DND-41 (cell line): ENCODE results near the gene KIT.

Experiments
- CTCF ChIP-seq: IDR thresholded peaks from 2 replicates; pipeline ENCODE4 v1.5.1; 2012; ENCODE audit warnings: borderline replicate concordance, low read length, moderate library complexity, mild to moderate bottlenecking; ENCODE audit not compliant: poor library complexity, severe bottlenecking; ENCODE audit errors: extremely low read depth
- EZH2 ChIP-seq: IDR thresholded peaks from 3 replicates; pipeline ENCODE4 v1.6.1; 2012; ENCODE audit warnings: borderline replicate concordance, low read depth, mild to moderate bottlenecking, moderate library complexity, low read length, inconsistent platforms; ENCODE audit not compliant: severe bottlenecking

- TF ChIP-seq CTCF = no peak
- no peak for TF ChIP-seq EZH2
These were observed 54.4 kb downstream of the KIT start for GRCh38 chr4:54712206-54712605.
